Prostate gland (tissue), 2 donors: ENCODE results near the gene THAP9. TPM values are rescaled to one million over a fixed set of nuclear protein-coding genes. Genes with fewer than 3 reads are reported as not detected.
A peak's percentile ranks its signal among the peaks of the same experiment; 100 is the strongest.
"Not testable (repeated sequence)": the region's sequence is repeated elsewhere in the genome, so short reads cannot be mapped to it uniquely, and the experiment has no call there.

Experiments
- DNase-seq: peaks from one replicate; pipeline ENCODE4 v3.0.0-alpha.2; 2019; ENCODE audit warnings: low spot score
- H3K27ac ChIP-seq, 2 donors: fragments of 200-600 bp; sonication (generic); 2 replicates each; pipeline ENCODE4 v1.5.1; 2017 to 2019
- H3K27me3 ChIP-seq: fragments of 200-600 bp; sonication (generic); replicated peaks from 2 replicates; pipeline ENCODE4 v1.5.1; 2019; ENCODE audit not compliant: insufficient read depth
- H3K36me3 ChIP-seq, 2 donors: fragments of 200-600 bp; sonication (generic); 1 replicate in 1 of 2; 2 replicates in 1 of 2; pipeline versions ENCODE4 v1.5.1 to v1.8.1; 2017 to 2019
- H3K4me1 ChIP-seq: fragments of 200-600 bp; sonication (generic); replicated peaks from 2 replicates; pipeline ENCODE4 v1.5.1; 2019
- H3K4me3 ChIP-seq, 2 donors: fragments of 200-600 bp; sonication (generic); 2 replicates each; pipeline ENCODE4 v1.5.1; 2017 to 2019
- H3K9me3 ChIP-seq: fragments of 200-600 bp; sonication (generic); 2 replicates; pipeline ENCODE4 v1.5.1; 2017
- CTCF ChIP-seq, 4 experiments: fragments of 200-600 bp in 2 of 4; fragments of 450-650 bp in 2 of 4; sonication (generic) in 2 of 4; IDR thresholded peaks; 1 replicate in 3 of 4; 2 replicates in 1 of 4; pipeline ENCODE4 v1.5.1; 2016 to 2019; ENCODE audit warnings: antibody characterized with exemption in 4 of 4, mild to moderate bottlenecking in 2 of 4, moderate library complexity in 2 of 4
- POLR2A ChIP-seq: fragments of 450-650 bp; IDR thresholded peaks from one replicate; pipeline ENCODE4 v1.6.1; 2016; ENCODE audit warnings: antibody characterized with exemption, mild to moderate bottlenecking
- POLR2AphosphoS5 ChIP-seq: sonication (generic); formaldehyde crosslinking; IDR thresholded peaks from one replicate; pipeline ENCODE4 v1.6.1; 2017; ENCODE audit warnings: antibody characterized with exemption
- WGBS: methylation state at CpG from one replicate; pipeline ENCODE4 v1.1.5; 2018; 5-methylcytosine and 5-hydroxymethylcytosine counted together
- intact Hi-C: fragments of 100-400 bp; cut with DNase I; formaldehyde crosslinking; loops from one replicate; pipeline ENCODE4 v1.14.2; 2022
- total RNA-seq, 2 donors: library from RNA; depleted of rRNA; stranded (reverse); fragments of >200 nt; gene quantifications; one replicate each; pipeline ENCODE4 v1.1.0, GENCODE V29; 2016

THAP9 gene
- 1 to 10 TPM; 7.6 to 8.6 TPM for total RNA-seq

GRCh38 chr4:82900411-82901182 is at the start of gene THAP9:
Gene THAP9, plus strand, starts transcription at chr4:82900735. Its CDS starts 68 bp downstream, at chr4:82900803.
- intact Hi-C loops = loop anchor here (2.0 to 5.0 kb wide), 5 partner anchors 112 to 470 kb away; partner anchors contain the start of genes COPS4, COQ2, ENOPH1 and HNRNPDL
- WGBS = under 1% methylated on average over 55 of the region's 67 CpGs
- H3K27ac ChIP-seq = peak within 1 kb of the TSS; percentile 96 to 99
- no peaks in the 10 kb centered on the region for H3K4me1 ChIP-seq
- no peaks in the 10 kb centered on the region for H3K36me3 ChIP-seq
- peak within 1 kb of the TSS; percentile 42 to 49 for H3K4me3 ChIP-seq
- no peaks in the 10 kb centered on the region for H3K9me3 ChIP-seq
- DNase-seq = peak; percentile 99
- H3K27me3 ChIP-seq = no peaks in the 10 kb centered on the region
- no peak for TF ChIP-seq CTCF (IDR thresholded peaks at IDR 0.05)
- peak; percentile 91 for TF ChIP-seq POLR2AphosphoS5
- TF ChIP-seq POLR2A = peak; percentile 82

- Histone ChIP-seq H3K27ac (no peak overlapping the region), H3K27me3 (no peaks in the 10 kb centered on the region), H3K4me1 (no peaks in the 10 kb centered on the region), H3K36me3 (peaks cover 0 to 5% of the 10 kb centered on the region in 2 donors), H3K4me3 (no peak overlapping the region), H3K9me3 (no peaks in the 10 kb centered on the region)
- intact Hi-C loops = no loop called here
- TF ChIP-seq CTCF (IDR thresholded peaks at IDR 0.05) (no peak), POLR2AphosphoS5 (no peak), POLR2A (no peak)
- 97% methylated on average over 2 of the region's 2 CpGs for WGBS
- DNase-seq = no peak
Observed at GRCh38 chr4:82851318-82851717, 49.2 kb upstream of the THAP9 start.

GRCh38 chr4:82851885-82852750 is 48.4 kb upstream of the THAP9 start:
- DNase-seq = no peak
- H3K27me3 ChIP-seq = no peaks in the 10 kb centered on the region
- H3K27ac ChIP-seq = no peak overlapping the region
- H3K4me3 ChIP-seq = no peak overlapping the region
- H3K36me3 ChIP-seq = peaks cover 0 to 5% of the 10 kb centered on the region in 2 donors
- H3K9me3 ChIP-seq = no peaks in the 10 kb centered on the region
- TF ChIP-seq POLR2AphosphoS5 = no peak
- TF ChIP-seq CTCF (IDR thresholded peaks at IDR 0.05) = peak in 3 of 4 experiments; percentile 10 to 48 (median 25)
- no peak for TF ChIP-seq POLR2A
- no peaks in the 10 kb centered on the region for H3K4me1 ChIP-seq
- WGBS = 74% methylated on average over 1 of the region's 1 CpG
- intact Hi-C loops = no loop called here

- H3K27me3 ChIP-seq = no peaks in the 10 kb centered on the region
- H3K36me3 ChIP-seq = peaks cover 0 to 5% of the 10 kb centered on the region in 2 donors
- H3K4me1 ChIP-seq = no peaks in the 10 kb centered on the region
- no peaks in the 10 kb centered on the region for H3K9me3 ChIP-seq
- WGBS = 65% methylated on average over 5 of the region's 5 CpGs
- TF ChIP-seq CTCF (IDR thresholded peaks at IDR 0.05) (no peak), POLR2A (no peak), POLR2AphosphoS5 (no peak)
- no peak for DNase-seq
- H3K4me3 ChIP-seq = no peak overlapping the region
- H3K27ac ChIP-seq = no peak overlapping the region
- intact Hi-C loops = no loop called here
Observed at GRCh38 chr4:82852751-82853285, 47.7 kb upstream of the THAP9 start.

GRCh38 chr4:82860487-82860886 is 40.0 kb upstream of the THAP9 start:
- H3K4me1 ChIP-seq, H3K9me3 ChIP-seq, H3K27ac ChIP-seq, H3K36me3 ChIP-seq, intact Hi-C loops, DNase-seq, H3K4me3 ChIP-seq, H3K27me3 ChIP-seq: not testable (repeated sequence)
- WGBS = 98% methylated on average over 2 of the region's 2 CpGs
